ENCODE measurements around the gene MTPN. TPM values are rescaled to one million over a fixed set of nuclear protein-coding genes. Genes with fewer than 3 reads are reported as not detected.
A peak's percentile ranks its signal among the peaks of the same experiment; 100 is the strongest.

Gene MTPN
- polyA plus RNA-seq, 3 donors, result 73.6 to 156 (median 142) TPM

DNA sequence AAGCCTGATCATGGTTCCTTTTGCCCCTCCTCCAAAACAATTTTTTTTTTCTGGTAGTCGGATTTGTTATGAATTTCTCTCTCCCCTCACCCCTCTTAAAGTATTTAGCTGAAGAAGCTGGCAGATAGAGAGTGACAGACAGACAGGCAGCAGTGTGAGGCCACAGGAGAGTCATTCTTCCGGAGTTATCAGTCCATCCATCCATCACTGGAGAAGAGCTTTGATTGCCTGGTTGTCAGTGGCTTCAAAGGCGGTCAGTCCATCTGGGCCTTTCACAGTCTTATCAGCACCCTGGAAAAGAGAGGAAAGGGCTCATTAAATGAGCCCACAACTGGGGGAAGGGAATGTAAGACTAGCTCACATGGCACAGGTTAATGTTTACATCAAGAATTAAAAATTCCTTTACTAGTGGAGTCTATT, 47.4 kb downstream of the MTPN start:
- intact Hi-C loops (cut with micrococcal nuclease), result loop anchor here in 1 of 2 donors (10.0 kb wide), 1 partner anchor 45 kb away; the partner anchor contains the start of gene MTPN
- peaks cover 27% of the 10 kb centered on the region for H3K4me1 Mint-ChIP-seq

DNA sequence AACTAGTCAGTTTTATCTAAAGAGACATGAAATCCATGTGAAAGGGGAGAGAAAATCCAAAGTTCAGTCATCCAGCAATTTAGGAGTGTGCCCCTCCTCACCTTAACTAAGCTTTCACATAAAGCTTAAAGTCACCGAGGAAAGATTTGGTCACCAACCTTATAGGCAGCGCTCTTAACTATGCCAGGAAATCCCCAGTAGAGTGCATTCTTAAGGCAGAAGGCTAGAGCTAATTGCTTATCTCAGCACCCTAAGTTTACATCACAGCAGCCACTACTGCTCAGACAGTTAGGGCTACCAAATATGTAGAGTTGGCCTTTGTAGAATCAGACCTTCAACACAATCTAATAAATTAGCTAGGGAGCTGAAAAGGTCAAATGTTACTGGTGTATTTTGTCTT, 47.9 kb downstream of the MTPN start:
- Histone ChIP-seq H3K36me3 (replicated peaks in 1 of 2; ENCODE audit: control insufficient read depth in 1 of 2, insufficient read depth in 2 of 2, low read length in 2 of 2) (peaks cover 36 to 56% of the 10 kb centered on the region in 2 donors), H4K20me1 (ENCODE audit: insufficient read depth, low read length) (peaks cover 100% of the 10 kb centered on the region), H3K4me3 (replicated peaks in 1 of 3; ENCODE audit: low read depth in 2 of 3, low read length in 3 of 3) (no peak overlapping the region), H3K27ac (ENCODE audit: low read depth in 1 of 2, low read length in 2 of 2) (peak overlapping the region in 1 of 2 donors; percentile 27), H2AFZ (ENCODE audit: insufficient read depth, low read depth, low read length, poor library complexity, severe bottlenecking) (no peak overlapping the region), H3K4me2 (replicated peaks; ENCODE audit: extremely low read depth, low read length, poor library complexity, severe bottlenecking) (no peak overlapping the region), H3K79me2 (ENCODE audit: insufficient read depth, low read length) (peaks cover 53% of the 10 kb centered on the region), H3K9me3 (replicated peaks in 1 of 2; ENCODE audit: control insufficient read depth in 1 of 2, insufficient read depth in 1 of 2, low read length in 2 of 2) (no peaks in the 10 kb centered on the region), H3K9ac (ENCODE audit: insufficient read depth, low read length, poor library complexity, severe bottlenecking) (no peak overlapping the region), H3K27me3 (ENCODE audit: control insufficient read depth in 2 of 2, insufficient read depth in 2 of 2, low read length in 2 of 2) (no peaks in the 10 kb centered on the region), H3K4me1 (ENCODE audit: control insufficient read depth in 1 of 2, insufficient read depth in 2 of 2, low read length in 2 of 2) (peaks cover 11 to 13% of the 10 kb centered on the region in 2 donors)
- no peak for DNase-seq
- no peaks in the 10 kb centered on the region for H3K9me3 Mint-ChIP-seq
- H3K4me1 Mint-ChIP-seq, result peaks cover 28% of the 10 kb centered on the region
- 100% methylated on average over 1 of the region's 2 CpGs for WGBS (ENCODE audit: insufficient coverage)
- no peak overlapping the region for H3K4me3 Mint-ChIP-seq
- H3K27me3 Mint-ChIP-seq (ENCODE audit: low read depth in 3 of 3), result peaks cover 0 to 1% (median 0%) of the 10 kb centered on the region in 3 donors
- peaks cover 43 to 48% of the 10 kb centered on the region in 2 donors for H3K36me3 Mint-ChIP-seq
- TF ChIP-seq, protein P1, sequence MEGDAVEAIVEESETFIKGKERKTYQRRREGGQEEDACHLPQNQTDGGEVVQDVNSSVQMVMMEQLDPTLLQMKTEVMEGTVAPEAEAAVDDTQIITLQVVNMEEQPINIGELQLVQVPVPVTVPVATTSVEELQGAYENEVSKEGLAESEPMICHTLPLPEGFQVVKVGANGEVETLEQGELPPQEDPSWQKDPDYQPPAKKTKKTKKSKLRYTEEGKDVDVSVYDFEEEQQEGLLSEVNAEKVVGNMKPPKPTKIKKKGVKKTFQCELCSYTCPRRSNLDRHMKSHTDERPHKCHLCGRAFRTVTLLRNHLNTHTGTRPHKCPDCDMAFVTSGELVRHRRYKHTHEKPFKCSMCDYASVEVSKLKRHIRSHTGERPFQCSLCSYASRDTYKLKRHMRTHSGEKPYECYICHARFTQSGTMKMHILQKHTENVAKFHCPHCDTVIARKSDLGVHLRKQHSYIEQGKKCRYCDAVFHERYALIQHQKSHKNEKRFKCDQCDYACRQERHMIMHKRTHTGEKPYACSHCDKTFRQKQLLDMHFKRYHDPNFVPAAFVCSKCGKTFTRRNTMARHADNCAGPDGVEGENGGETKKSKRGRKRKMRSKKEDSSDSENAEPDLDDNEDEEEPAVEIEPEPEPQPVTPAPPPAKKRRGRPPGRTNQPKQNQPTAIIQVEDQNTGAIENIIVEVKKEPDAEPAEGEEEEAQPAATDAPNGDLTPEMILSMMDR (IDR thresholded peaks at IDR 0.05), result no peak
- intact Hi-C loops (cut with micrococcal nuclease), result loop anchor here in 1 of 2 donors (10.0 kb wide), 1 partner anchor 46 kb away; the partner anchor contains the start of gene MTPN
- peak overlapping the region in 1 of 7 donors; percentile 75 for H3K27ac Mint-ChIP-seq

More for the DNA sequence above, 47.4 kb downstream of the MTPN start:
- no peak for DNase-seq
- H3K9ac ChIP-seq (ENCODE audit: insufficient read depth, low read length, poor library complexity, severe bottlenecking), result no peak overlapping the region
- H2AFZ ChIP-seq (ENCODE audit: insufficient read depth, low read depth, low read length, poor library complexity, severe bottlenecking), result no peak overlapping the region
- H3K9me3 ChIP-seq (replicated peaks in 1 of 2; ENCODE audit: control insufficient read depth in 1 of 2, insufficient read depth in 1 of 2, low read length in 2 of 2), result no peaks in the 10 kb centered on the region
- H3K27me3 ChIP-seq (ENCODE audit: control insufficient read depth in 2 of 2, insufficient read depth in 2 of 2, low read length in 2 of 2), result no peaks in the 10 kb centered on the region
- no peak overlapping the region for H3K4me3 ChIP-seq (replicated peaks in 1 of 3; ENCODE audit: low read depth in 2 of 3, low read length in 3 of 3)
- H3K79me2 ChIP-seq (ENCODE audit: insufficient read depth, low read length), result peaks cover 58% of the 10 kb centered on the region
- H3K36me3 ChIP-seq (replicated peaks in 1 of 2; ENCODE audit: control insufficient read depth in 1 of 2, insufficient read depth in 2 of 2, low read length in 2 of 2), result peaks cover 36 to 56% of the 10 kb centered on the region in 2 donors
- peaks cover 100% of the 10 kb centered on the region for H4K20me1 ChIP-seq (ENCODE audit: insufficient read depth, low read length)
- H3K9me3 Mint-ChIP-seq, result no peaks in the 10 kb centered on the region
- peaks cover 11 to 13% of the 10 kb centered on the region in 2 donors for H3K4me1 ChIP-seq (ENCODE audit: control insufficient read depth in 1 of 2, insufficient read depth in 2 of 2, low read length in 2 of 2)
- no CpG with 5 or more reads among the region's 3 CpGs for WGBS (ENCODE audit: insufficient coverage)
- TF ChIP-seq, protein P1 (IDR thresholded peaks at IDR 0.05), result no peak
- H3K27ac Mint-ChIP-seq, result peak overlapping the region in 4 of 7 donors; percentile 4 to 75 (median 45)
- no peak overlapping the region for H3K4me2 ChIP-seq (replicated peaks; ENCODE audit: extremely low read depth, low read length, poor library complexity, severe bottlenecking)
- peak overlapping the region in 1 of 2 donors; percentile 80 for H3K27ac ChIP-seq (ENCODE audit: low read depth in 1 of 2, low read length in 2 of 2)
- H3K27me3 Mint-ChIP-seq (ENCODE audit: low read depth in 3 of 3), result peaks cover 0 to 1% (median 0%) of the 10 kb centered on the region in 3 donors
- H3K36me3 Mint-ChIP-seq, result peaks cover 43 to 48% of the 10 kb centered on the region in 2 donors
- H3K4me3 Mint-ChIP-seq, result no peak overlapping the region

All from CD14-positive monocyte (primary cell).